IPS DF 19.7 (cell line): ENCODE data around the gene CCR6.
"Not testable (repeated sequence)": the region's sequence is repeated elsewhere in the genome, so short reads cannot be mapped to it uniquely, and the experiment has no call there.

Experiments
- DNase-seq: peaks from one replicate; pipeline ENCODE4 v3.0.0-alpha.2; 2013; ENCODE audit warnings: low read depth, low spot score

The CCR6 gene

DNA sequence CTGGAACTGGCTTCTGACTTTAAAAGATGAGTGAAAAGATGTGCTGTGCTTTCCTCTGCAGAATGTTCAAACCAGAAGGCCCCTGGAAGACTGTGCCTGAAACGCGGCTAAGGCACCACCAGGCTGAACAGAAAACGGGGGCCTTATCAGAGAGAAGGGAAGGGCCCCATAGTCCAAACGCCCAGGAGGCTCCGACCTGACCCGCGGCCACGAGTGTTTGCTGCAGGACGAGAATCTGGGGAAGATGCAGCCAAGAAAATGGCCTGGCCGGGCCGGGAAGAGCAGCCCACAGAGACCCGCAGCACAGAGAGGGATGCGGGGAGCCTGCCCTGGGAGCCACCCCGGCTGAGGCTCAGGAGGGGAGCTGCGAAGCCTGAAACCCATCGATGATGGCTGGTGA, 45.4 kb downstream of the CCR6 start:
- DNase-seq = not testable (repeated sequence)

DNA sequence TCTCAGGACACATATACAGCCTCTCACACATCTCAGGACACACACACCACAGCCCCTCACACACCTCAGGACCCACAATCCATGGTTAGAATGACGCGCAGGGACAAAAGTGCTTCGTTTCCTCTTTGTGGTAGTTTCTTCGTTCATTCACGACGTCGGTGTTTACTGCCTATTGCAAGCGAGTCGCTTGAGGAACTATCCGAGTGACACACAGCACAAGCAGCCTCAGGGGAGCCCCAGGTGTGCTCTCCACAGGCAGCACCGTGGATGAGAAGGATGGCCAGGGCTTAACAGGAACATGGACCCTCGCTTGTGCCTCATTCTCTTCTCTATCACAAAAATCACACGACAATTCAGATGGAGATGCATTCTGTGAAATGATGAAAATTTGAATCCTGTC, 47.0 kb downstream of the CCR6 start:
- not testable (repeated sequence) for DNase-seq

DNA sequence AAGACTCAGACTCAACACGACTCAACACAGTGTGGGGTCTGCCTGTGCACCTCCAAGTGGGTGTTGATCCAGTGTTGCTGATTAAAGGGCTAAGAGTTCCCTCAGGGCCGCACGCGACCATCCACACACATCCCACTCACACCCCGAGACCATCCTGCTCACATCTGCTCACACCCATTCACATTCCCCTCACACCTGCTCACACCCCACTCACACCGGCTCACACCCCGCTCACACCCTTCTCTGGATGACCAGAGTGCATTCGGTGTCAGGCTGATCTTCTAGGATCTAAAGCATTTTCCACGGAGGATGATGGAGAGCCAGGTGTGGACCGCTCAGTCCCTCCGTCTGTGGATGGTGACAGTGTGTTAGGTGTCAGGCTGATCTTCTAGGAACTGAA, 48.4 kb downstream of the CCR6 start:
- DNase-seq = not testable (repeated sequence)

DNA sequence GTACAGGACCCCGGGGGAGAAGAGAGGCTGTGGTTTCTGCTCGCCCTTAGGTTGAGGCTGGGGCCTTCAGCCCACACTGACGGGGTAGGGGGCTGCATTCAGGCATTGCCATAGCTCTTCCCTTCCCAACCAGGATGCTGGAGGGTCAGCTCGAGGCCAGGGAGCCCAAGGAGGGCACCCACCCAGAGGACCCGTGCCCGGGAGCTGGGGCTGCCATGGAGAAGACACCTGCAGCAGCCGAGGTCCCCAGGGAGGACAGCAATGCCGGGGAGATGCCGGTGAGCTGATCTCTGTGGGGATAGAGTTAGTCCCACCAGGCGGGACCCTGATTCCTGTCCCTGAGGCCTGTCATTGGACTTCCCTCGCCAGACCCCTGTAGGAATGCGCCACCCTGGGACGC, 49.1 kb downstream of the CCR6 start:
- not testable (repeated sequence) for DNase-seq

DNA sequence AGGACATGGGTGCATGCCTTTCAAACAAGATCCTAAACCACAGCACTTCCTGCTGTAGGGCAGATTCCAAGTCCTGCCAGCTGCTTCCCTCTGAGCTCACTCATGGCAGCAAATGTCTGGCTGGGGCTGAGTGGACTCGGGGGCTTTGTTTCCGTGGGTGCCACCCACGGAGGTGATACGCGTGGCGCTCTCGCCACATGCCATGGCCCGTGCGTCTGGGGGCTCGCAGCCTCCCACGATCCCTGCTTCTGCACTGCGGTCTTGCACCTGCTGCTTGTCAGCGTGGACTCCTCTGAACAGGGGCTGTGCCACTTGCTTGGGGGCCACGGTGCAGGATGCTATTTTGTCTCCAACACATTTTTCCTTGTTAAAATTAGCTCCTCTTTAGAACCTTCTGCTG, 54.4 kb downstream of the CCR6 start:
- DNase-seq = not testable (repeated sequence)

DNA sequence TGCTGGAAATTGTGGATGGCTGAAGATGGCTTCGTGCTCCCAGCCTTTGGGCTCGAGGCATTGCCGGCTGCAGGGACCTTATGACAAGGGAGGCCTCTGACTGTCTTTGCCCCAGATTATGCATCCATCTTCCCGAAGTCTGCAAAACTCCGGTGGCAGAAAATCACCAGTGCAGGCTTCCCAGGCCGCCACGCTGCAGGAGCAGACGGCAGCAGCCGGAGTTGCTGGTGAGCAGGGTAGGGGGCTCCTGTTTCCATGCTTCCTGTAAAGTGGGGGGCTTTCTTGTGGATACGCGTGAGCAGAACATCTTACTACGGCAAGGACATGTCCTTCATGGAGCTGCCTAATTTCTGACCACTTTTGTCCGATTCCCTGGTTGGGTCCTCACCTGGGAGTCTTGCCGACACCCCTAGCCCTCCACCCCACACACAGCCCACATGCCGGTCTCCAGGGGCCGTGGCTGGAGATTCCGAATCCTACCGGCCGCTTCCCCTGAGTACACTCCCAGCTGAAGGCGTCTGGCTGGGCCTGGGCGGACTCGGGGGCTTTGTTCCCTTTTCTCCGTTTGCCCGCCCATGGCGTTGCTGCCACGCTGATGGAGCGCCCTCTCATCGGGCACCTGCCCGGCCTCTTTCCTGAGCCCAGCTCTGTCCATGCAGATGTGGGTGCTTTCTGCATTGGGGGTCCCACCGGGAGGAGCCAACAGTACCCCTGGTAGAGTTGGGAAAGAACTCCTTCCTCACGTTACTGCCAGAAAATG, 56.2 kb downstream of the CCR6 start:
- not testable (repeated sequence) for DNase-seq

DNA sequence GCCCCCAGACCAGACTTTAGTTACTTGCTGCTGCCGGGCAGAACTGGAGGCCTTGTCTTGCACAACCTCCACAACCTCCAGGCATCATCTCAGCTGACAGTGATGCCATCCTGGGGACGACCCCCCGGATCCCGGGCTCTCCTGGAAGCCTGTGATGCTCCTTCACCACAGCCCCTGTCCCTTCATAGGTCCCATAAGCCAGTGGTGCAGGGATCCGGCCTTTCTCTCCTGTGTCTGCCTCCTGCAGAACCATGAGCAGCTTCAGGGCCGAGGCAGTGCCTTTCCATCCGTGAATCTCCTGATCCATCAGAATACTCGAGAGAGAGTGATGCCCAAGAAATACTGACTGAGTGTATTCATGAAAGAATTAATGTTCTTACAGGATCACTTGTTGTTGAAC, 57.2 kb downstream of the CCR6 start:
- not testable (repeated sequence) for DNase-seq

DNA sequence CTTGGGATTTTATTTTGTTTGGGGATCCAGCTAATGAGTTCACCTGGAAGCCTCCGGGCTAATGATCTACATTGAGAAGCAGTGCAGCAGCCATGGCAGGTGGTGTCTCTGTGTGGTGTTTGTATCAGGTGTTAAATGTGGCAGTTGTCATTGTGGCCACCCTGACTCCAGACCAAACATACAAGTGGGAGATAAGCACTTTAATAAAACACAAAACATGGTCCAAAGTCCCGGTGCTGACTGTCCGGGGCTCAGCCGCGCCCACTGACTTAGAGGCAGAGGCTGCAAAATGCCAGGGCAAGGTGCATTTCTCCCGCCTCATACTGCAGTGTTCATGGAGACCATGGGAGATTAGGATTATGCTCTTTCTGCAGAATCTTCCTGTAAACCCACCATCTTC, 58.5 kb downstream of the CCR6 start:
- not testable (repeated sequence) for DNase-seq

DNA sequence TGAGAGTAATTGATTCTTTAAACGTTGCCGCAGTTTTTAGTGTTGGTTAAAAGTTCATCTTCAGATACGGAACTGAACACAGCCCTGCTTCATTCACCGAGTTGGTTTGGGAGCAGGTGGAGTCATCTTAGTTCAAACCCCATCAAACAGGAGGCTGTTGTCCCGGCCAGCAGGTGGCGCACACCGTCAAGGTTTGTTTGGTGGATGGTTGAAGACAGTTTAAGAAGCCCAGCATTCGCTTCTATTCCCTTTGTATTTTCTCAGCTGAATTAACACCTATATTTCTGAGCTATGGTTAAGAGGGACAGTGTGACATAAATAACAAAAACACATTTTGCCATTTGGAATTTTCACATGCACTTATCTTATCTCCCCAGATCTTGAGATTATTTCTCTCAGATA, 60.0 kb downstream of the CCR6 start:
- not testable (repeated sequence) for DNase-seq

DNA sequence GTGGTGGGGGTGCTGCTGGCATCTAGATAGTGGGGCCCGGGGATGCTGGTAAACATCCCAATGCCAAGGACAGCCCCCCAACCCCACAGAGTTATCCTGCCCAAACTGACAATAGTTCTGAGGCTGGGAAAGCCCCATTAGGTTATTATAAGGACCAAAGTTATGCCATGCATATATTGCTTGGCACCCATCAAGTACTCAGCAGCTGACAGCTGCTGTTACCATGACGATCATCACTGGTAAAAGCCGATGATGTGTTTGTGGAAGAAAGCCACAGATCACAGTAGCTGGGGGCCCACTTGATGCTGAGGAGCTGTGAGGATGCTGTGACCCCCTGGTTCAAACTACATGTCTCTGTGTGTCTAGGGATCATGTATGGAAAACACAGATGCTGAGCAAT, 62.2 kb downstream of the CCR6 start:
- DNase-seq = not testable (repeated sequence)

DNA sequence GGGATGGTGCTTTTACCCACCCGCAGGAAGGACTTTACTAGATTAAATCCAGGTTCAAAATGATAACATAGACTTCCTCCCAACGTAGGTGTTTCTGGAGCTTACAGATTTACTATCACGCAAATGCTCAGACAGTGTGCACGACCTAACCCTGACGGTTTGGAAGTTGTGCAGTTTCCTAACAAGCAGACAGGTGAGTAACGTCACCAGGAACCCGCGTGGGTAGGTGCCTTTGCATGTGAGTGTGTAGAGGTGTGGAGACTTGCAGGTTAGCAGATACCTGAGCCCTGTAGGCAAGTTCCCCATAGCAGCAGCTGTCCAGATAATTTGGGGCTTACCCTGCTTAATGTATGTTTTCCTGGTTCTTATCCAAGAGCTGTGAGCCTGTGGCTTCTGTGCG, 64.4 kb downstream of the CCR6 start:
- DNase-seq = not testable (repeated sequence)
